ENCODE results near the gene CD207. TPM values are rescaled to one million over a fixed set of nuclear protein-coding genes. Genes with fewer than 3 reads are reported as not detected.
A peak's percentile ranks its signal among the peaks of the same experiment; 100 is the strongest.

Gene CD207
- total RNA-seq, 1 donor from 2014 or later, result not detected

DNA sequence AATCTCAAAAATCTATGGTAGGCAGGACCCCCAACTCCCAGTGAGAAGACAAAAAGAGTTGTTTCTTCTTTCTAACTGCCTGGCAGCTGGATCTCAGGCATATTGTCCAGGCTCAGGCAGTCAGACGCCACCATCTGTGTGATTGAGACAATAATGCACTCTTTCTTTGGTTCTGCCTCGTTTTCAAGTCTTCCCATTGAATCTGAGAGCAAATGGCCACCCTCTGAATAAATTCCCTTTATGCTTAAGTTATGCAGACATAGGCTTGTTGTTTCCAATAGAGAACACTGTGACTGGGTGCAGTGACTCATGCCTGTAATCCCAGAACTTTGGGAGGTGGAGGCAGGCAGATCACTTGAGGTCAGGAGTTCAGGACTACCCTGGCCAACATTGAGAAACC, 15.3 kb upstream of the CD207 start:
- Mint-ChIP-seq H3K4me3 (no peak overlapping the region), H3K9me3 (peaks cover 5% of the 10 kb centered on the region), H3K36me3 (ENCODE audit: low read depth) (no peaks in the 10 kb centered on the region), H3K27me3 (ENCODE audit: insufficient read depth) (peaks cover 1% of the 10 kb centered on the region), H3K27ac (no peak overlapping the region), H3K4me1 (ENCODE audit: low read depth) (peaks cover 26% of the 10 kb centered on the region)
- DNase-seq (ENCODE audit: low spot score), result no peak
- intact Hi-C loops (cut with micrococcal nuclease), result loop anchor here (1.0 to 2.0 kb wide), 2 partner anchors 10 to 24 kb away; no protein-coding TSS in a partner anchor

DNA sequence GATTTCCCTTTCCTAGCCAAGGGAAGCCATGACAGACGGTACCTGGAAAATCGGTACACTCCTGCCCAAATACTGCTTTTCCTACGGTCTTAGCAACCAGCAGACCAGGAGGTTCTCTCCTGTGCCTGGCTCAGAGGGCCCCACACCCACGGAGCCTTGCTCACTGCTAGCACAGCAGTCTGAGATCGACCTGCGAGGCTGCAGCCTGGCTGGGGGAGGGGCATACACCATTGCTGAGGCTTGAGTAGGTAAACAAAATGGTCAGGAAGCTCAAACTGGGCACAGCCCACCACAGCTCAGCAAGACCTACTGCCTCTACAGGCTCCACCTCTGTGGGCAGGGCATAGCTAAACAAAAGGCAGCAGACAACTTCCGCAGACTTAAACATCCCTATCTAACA, 6.8 kb upstream of the CD207 start:
- Mint-ChIP-seq H3K4me1 (ENCODE audit: low read depth) (no peaks in the 10 kb centered on the region), H3K36me3 (ENCODE audit: low read depth) (peaks cover 2% of the 10 kb centered on the region), H3K9me3 (peaks cover 13% of the 10 kb centered on the region), H3K27ac (no peak overlapping the region), H3K27me3 (ENCODE audit: insufficient read depth) (peaks cover 10% of the 10 kb centered on the region), H3K4me3 (no peak overlapping the region)
- intact Hi-C loops (cut with micrococcal nuclease), result no loop called here
- no peak for DNase-seq (ENCODE audit: low spot score)

DNA sequence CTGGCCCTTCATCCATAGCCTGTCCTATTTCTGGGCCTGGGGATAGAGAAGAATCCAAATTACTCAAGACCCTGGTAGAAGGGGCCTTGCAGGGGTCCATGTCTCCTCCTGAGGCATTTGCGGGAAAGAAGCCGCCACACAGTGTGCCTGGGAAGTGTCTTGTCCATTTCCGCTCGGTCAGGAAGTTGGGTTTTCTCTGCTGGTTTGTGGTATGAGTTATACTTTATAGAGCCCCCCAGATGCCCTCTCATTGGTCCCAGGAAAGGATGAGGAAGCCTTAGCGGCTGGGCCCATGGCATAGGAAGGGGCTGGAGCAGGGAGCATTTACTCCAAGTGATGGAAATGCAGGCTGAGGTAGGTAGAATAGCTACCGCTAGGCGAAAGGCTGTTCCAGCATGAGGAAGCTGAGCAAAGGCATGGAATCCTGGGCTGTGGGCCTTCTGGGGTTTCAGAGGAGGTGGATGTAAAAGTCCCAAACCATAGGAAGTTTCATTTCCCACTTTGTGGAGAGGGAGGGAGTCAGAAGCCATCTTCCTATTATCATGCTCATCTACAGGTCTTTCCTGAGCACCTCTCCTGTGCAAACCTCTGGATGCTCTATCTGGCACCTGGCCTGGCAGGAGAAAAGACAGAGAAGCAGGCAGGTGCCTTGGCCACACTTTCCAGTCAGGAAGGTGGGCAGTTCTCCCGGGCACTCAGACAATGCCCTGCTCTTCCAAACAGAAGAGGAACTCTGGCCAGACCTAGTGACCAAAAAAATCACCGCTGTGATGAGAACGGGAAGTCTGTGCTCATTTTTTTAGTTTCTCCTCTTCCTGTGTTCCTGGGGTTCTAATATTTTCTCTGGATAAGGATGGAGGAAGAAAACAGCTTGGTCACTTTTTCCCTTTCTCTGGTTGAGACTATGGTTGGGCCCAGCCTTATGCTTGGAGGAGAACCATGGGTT, 2.6 kb upstream of the CD207 start:
- DNase-seq (ENCODE audit: low spot score), result no peak
- Mint-ChIP-seq H3K4me1 (ENCODE audit: low read depth) (no peaks in the 10 kb centered on the region), H3K36me3 (ENCODE audit: low read depth) (no peaks in the 10 kb centered on the region), H3K27ac (no peak overlapping the region), H3K4me3 (no peak overlapping the region), H3K9me3 (peaks cover 6% of the 10 kb centered on the region), H3K27me3 (ENCODE audit: insufficient read depth) (peaks cover 2% of the 10 kb centered on the region)
- intact Hi-C loops (cut with micrococcal nuclease), result no loop called here

DNA sequence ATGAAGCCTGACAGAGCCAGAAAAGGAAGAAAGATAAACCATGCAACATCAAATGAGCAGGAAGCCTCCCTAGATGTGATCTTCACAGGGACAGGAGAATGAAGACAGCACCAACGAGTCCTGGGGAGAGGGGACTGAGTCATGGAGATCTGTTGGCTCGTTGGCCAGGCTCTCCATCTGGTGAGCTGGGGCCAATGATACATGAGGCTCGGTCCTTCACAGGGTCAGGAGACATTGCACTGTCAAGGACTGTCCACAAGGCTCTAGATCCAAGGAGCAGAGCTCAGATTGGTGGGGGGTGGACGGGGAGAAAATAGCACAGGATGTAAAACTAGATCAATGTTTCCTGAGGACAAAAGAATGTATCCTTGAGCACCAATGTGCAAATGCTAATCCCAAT, 735 bp downstream of the CD207 start:
- DNase-seq (ENCODE audit: low spot score), result no peak
- intact Hi-C loops (cut with micrococcal nuclease), result no loop called here
- no peaks in the 10 kb centered on the region for H3K27me3 Mint-ChIP-seq (ENCODE audit: insufficient read depth)
- no peak overlapping the region for H3K4me3 Mint-ChIP-seq
- H3K9me3 Mint-ChIP-seq, result no peaks in the 10 kb centered on the region
- H3K36me3 Mint-ChIP-seq (ENCODE audit: low read depth), result no peaks in the 10 kb centered on the region
- H3K4me1 Mint-ChIP-seq (ENCODE audit: low read depth), result no peaks in the 10 kb centered on the region
- no peak overlapping the region for H3K27ac Mint-ChIP-seq

DNA sequence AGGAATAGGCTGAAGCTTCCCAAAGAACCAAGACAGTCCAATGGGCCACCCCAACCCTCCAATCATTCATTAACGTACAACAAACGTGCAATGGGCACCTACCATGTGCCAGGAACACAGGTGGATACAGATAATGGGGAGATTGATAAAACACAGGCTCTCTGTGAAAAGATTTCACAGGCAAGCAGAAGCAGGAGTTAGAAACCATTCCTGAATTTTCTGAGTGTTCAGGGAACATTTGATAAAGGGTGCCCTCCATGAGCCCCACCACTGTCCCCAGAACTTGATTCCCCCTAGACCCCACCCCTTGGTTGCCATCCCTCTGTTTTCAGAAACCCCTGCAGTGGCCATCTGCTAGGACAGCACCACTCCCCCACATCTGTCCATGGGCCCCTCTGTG, 1.5 kb downstream of the CD207 start:
- H3K4me1 Mint-ChIP-seq (ENCODE audit: low read depth), result peaks cover under 1% of the 10 kb centered on the region
- H3K4me3 Mint-ChIP-seq, result no peak overlapping the region
- H3K9me3 Mint-ChIP-seq, result no peaks in the 10 kb centered on the region
- H3K36me3 Mint-ChIP-seq (ENCODE audit: low read depth), result no peaks in the 10 kb centered on the region
- intact Hi-C loops (cut with micrococcal nuclease), result no loop called here
- DNase-seq (ENCODE audit: low spot score), result no peak
- H3K27me3 Mint-ChIP-seq (ENCODE audit: insufficient read depth), result no peaks in the 10 kb centered on the region
- no peak overlapping the region for H3K27ac Mint-ChIP-seq

DNA sequence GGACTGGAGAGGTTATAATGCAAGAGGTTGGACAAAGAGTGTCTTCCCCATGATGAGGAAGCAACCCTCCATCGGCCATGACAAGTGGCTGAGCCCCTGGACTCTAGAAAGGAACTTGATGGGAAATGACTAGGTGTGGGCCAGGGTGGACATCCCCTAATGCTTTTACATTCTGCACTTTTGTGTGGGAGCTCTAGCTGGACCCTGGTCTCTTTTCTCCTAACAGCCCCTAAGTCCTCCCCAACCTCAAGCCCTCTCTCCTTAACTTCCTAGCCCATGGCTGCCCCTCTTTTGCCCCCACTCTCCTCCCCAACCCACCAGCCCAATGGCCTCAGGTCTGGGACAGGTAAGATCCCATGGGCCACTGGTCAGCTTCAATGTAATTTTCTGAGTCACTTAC, 2.4 kb downstream of the CD207 start:
- Mint-ChIP-seq H3K4me1 (ENCODE audit: low read depth) (peaks cover 5% of the 10 kb centered on the region), H3K9me3 (no peaks in the 10 kb centered on the region), H3K27me3 (ENCODE audit: insufficient read depth) (no peaks in the 10 kb centered on the region), H3K4me3 (no peak overlapping the region), H3K27ac (no peak overlapping the region), H3K36me3 (ENCODE audit: low read depth) (no peaks in the 10 kb centered on the region)
- intact Hi-C loops (cut with micrococcal nuclease), result no loop called here
- DNase-seq (ENCODE audit: low spot score), result no peak

DNA sequence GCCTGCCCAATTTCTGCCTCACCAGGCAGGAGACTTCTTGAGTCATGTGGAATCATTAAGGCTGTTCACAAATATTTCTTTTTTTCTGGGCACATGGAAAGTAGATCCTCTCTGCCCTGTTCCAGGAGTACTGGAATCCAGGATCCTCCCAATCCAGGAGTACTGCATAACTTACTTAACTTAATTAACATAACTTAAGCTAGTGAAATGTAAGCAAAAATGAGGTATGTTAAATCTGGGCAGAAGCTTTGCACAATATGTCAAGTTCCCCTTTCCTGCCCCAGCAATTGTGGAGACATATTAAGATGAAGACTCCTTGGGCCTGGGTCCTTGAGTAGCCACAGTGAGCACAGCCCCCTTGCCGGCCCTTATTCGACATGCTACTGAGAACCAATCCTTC, 3.2 kb downstream of the CD207 start:
- no peaks in the 10 kb centered on the region for H3K27me3 Mint-ChIP-seq (ENCODE audit: insufficient read depth)
- DNase-seq (ENCODE audit: low spot score), result no peak
- intact Hi-C loops (cut with micrococcal nuclease), result no loop called here
- H3K9me3 Mint-ChIP-seq, result no peaks in the 10 kb centered on the region
- no peak overlapping the region for H3K4me3 Mint-ChIP-seq
- H3K4me1 Mint-ChIP-seq (ENCODE audit: low read depth), result peaks cover 9% of the 10 kb centered on the region
- H3K27ac Mint-ChIP-seq, result no peak overlapping the region
- no peaks in the 10 kb centered on the region for H3K36me3 Mint-ChIP-seq (ENCODE audit: low read depth)

DNA sequence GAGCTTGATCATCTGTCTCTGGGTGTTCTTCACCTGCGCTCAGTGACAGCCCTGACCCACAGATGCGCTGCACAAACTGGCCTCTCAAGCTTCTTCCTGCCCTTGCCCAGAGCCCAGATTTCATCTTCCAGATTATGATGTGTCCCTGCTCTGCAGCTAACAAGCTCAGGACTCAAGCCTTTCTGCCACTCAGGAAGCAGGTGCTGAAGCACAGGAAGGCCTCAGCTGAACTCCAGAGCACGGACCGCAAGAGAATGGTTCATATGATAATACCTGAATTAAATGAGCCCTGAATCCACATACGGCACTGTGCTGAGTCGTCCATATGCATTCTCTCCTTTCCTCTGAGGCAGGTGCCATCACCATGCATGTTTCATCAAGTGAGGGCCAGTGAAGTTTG, 3.8 kb downstream of the CD207 start:
- no peaks in the 10 kb centered on the region for H3K9me3 Mint-ChIP-seq

DNA sequence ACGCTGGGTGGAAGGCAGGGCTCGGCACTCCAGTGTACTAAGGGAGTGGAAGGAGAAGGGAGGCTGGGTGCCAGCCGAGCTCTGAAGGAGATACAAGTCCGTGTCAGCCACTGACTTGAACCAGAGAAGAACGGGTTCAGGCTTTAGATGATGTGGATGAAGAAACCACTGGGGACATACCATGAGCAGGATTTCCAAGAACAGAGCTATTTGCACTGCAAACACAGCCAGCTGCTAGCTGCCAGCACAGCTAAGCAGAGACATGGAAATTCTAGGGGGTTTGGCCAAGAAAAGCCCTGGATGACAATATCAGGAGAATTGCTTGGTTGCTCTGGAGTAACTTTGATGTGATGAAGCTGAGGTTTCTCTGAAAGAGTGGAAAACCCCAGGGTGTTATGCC, 5.2 kb downstream of the CD207 start:
- no peaks in the 10 kb centered on the region for H3K36me3 Mint-ChIP-seq (ENCODE audit: low read depth)
- no peak overlapping the region for H3K27ac Mint-ChIP-seq
- peaks cover 21% of the 10 kb centered on the region for H3K4me1 Mint-ChIP-seq (ENCODE audit: low read depth)
- no peaks in the 10 kb centered on the region for H3K27me3 Mint-ChIP-seq (ENCODE audit: insufficient read depth)
- DNase-seq (ENCODE audit: low spot score), result no peak
- H3K4me3 Mint-ChIP-seq, result no peak overlapping the region
- H3K9me3 Mint-ChIP-seq, result no peaks in the 10 kb centered on the region
- intact Hi-C loops (cut with micrococcal nuclease), result no loop called here

More for the DNA sequence above, 3.8 kb downstream of the CD207 start:
- DNase-seq (ENCODE audit: low spot score), result no peak
- H3K36me3 Mint-ChIP-seq (ENCODE audit: low read depth), result no peaks in the 10 kb centered on the region
- H3K4me3 Mint-ChIP-seq, result no peak overlapping the region
- H3K27ac Mint-ChIP-seq, result no peak overlapping the region
- peaks cover 15% of the 10 kb centered on the region for H3K4me1 Mint-ChIP-seq (ENCODE audit: low read depth)
- H3K27me3 Mint-ChIP-seq (ENCODE audit: insufficient read depth), result no peaks in the 10 kb centered on the region
- intact Hi-C loops (cut with micrococcal nuclease), result no loop called here

DNA sequence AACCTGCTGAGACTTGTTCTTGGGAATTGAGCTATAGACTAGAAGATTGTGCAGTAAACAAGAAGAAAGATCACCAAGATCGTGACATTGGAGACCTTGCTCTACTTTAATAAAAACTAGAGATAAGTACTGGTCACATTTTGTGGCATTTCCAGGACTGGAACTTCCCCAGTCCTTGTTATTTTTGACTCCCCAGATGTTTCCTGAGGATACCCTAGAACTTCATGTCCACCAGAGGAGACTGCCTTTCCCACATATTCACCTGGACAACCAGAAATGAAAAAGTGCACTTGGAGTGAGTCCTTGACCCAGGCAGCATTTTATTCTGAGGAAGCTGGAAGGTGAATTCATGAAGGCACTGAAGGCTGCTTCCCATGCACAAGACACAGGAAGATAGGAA, 5.7 kb downstream of the CD207 start:
- H3K27me3 Mint-ChIP-seq (ENCODE audit: insufficient read depth), result no peaks in the 10 kb centered on the region
- H3K36me3 Mint-ChIP-seq (ENCODE audit: low read depth), result no peaks in the 10 kb centered on the region
- H3K4me1 Mint-ChIP-seq (ENCODE audit: low read depth), result peaks cover 21% of the 10 kb centered on the region
- intact Hi-C loops (cut with micrococcal nuclease), result no loop called here
- H3K27ac Mint-ChIP-seq, result no peak overlapping the region
- H3K9me3 Mint-ChIP-seq, result no peaks in the 10 kb centered on the region
- H3K4me3 Mint-ChIP-seq, result no peak overlapping the region
- DNase-seq (ENCODE audit: low spot score), result no peak

DNA sequence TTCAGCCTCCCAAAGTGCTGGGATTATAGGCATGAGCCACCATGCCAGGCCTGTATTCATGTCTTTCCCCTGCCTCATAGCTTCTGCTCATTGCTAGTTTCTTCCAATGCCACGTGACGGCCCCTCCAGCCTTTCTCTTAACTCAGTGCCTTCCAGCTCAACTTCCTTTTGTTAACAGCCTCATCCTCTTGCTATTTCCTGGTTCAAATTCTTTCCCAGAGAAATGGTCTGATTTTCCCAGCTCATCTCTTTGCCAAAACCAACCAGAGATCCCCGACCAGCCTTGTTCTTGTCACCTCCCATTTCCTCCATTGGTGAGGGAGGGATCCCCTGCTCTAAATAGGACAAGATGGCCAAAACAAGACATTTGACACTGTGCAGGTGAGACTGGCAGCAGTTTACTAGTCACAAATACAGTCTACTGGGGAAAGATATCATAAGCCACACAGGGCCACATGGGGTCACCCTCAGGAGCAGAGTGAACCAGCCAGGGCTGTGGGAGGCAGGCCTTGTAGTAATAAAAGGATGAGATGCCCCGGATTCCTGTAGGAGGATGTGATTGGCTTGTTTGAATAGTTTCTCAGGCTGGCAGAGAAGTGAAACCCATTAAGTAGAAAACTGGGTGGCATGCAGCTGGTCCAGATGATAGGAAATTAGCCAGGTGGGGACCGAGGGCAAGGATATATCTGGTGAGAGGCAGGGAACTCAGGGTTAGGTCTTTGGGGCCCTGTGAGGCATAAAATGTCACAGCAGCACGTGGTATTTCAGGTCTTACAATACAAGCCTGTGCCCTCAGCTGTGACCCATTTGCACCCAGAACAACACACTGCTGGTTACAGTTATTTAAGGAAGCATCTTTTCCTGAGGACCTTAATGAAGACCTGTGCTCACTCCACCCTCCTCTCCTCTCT, 6.4 kb downstream of the CD207 start:
- Mint-ChIP-seq H3K27ac (no peak overlapping the region), H3K4me3 (no peak overlapping the region), H3K36me3 (ENCODE audit: low read depth) (no peaks in the 10 kb centered on the region), H3K9me3 (no peaks in the 10 kb centered on the region), H3K27me3 (ENCODE audit: insufficient read depth) (no peaks in the 10 kb centered on the region), H3K4me1 (ENCODE audit: low read depth) (peaks cover 24% of the 10 kb centered on the region)
- intact Hi-C loops (cut with micrococcal nuclease), result no loop called here
- DNase-seq (ENCODE audit: low spot score), result no peak

DNA sequence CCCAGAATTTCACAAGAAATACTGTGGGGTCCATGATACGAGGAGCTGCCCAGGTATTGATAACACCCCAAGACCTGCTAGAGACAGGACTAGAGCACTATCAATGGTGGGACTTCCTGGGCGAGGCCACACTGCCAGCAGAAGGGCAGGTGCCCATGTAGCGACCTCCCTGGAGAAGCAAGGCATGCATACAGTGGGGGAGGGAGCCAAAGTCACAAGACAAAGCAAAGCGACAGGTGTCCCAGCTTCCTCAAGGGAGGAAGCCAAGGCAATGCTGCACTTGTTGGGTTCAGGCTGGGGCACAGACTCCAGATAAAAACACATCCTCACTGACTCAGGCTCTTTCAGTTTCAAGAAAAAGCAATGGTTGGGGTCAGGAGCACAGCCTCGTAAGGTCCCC, 7.5 kb downstream of the CD207 start:
- H3K9me3 Mint-ChIP-seq, result no peaks in the 10 kb centered on the region
- intact Hi-C loops (cut with micrococcal nuclease), result no loop called here
- peaks cover 29% of the 10 kb centered on the region for H3K4me1 Mint-ChIP-seq (ENCODE audit: low read depth)
- no peak overlapping the region for H3K27ac Mint-ChIP-seq
- no peaks in the 10 kb centered on the region for H3K27me3 Mint-ChIP-seq (ENCODE audit: insufficient read depth)
- DNase-seq (ENCODE audit: low spot score), result no peak
- no peaks in the 10 kb centered on the region for H3K36me3 Mint-ChIP-seq (ENCODE audit: low read depth)
- no peak overlapping the region for H3K4me3 Mint-ChIP-seq

DNA sequence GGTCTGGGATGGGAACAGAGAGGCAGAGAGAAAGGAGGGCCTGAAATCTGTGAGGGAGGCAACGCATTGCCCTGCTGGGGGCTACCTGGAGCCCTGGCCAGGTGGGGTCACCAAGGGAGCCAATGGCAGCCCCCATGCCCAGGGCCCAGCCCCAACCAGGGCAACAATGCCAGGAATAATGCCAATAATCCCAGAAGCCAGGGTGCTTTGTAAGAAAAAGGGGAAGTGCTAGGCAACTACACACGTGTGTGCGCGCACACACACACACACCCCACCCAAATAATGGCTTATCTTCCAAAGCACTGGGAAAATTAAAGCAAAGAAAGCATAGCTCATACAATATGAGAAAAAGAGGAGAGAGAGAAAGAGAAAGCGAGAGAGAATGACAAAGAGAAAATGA, 8.2 kb downstream of the CD207 start:
- H3K27ac Mint-ChIP-seq, result peak overlapping the region; percentile 83

More for the DNA sequence above, 8.2 kb downstream of the CD207 start:
- Mint-ChIP-seq H3K27me3 (ENCODE audit: insufficient read depth) (no peaks in the 10 kb centered on the region), H3K9me3 (no peaks in the 10 kb centered on the region), H3K4me3 (no peak overlapping the region), H3K36me3 (ENCODE audit: low read depth) (no peaks in the 10 kb centered on the region), H3K4me1 (ENCODE audit: low read depth) (peaks cover 36% of the 10 kb centered on the region)
- no peak for DNase-seq (ENCODE audit: low spot score)
- intact Hi-C loops (cut with micrococcal nuclease), result loop anchor here (2.0 kb wide), 1 partner anchor 23 kb away; no protein-coding TSS in a partner anchor
